Activated naive CD8-positive, alpha-beta T cell (primary cell): ENCODE measurements around the gene EIF4A2.

Experiments
- H3K27ac Mint-ChIP-seq: one replicate; pipeline ENCODE4 v1.8.0; 2021; ENCODE audit warnings: mixed read lengths
- H3K27me3 Mint-ChIP-seq: one replicate; pipeline ENCODE4 v1.8.0; 2021; ENCODE audit warnings: mixed read lengths
- H3K36me3 Mint-ChIP-seq: one replicate; pipeline ENCODE4 v1.8.0; 2021; ENCODE audit warnings: mixed read lengths
- H3K4me1 Mint-ChIP-seq: one replicate; pipeline ENCODE4 v1.8.0; 2021; ENCODE audit warnings: low read depth, mixed read lengths
- H3K4me3 Mint-ChIP-seq: one replicate; pipeline ENCODE4 v1.8.0; 2021; ENCODE audit warnings: mild to moderate bottlenecking, mixed read lengths
- H3K9me3 Mint-ChIP-seq: one replicate; pipeline ENCODE4 v1.8.0; 2021; ENCODE audit warnings: low read depth, mixed read lengths

Gene EIF4A2

DNA sequence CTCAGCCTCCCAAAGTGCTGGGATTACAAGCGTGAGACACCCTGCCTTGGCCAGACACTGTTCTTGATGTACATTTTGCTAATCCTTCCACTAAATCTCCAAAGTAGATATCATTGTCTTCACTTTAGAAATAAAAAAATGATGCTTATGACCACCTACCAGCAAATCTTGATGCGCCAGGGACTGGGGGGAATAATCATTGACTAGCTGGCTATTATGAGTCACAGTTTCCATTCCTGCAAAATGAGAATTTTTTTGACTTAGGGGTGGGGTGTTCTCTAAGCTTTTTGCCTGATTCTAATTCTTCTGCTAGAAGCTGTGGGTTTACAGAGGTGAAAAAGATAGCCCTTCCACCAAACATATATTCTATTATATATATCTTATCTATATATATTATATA lies 40.0 kb downstream of the EIF4A2 start:
- no peaks in the 10 kb centered on the region for H3K36me3 Mint-ChIP-seq
- H3K27me3 Mint-ChIP-seq = peaks cover 3% of the 10 kb centered on the region
- H3K9me3 Mint-ChIP-seq = no peaks in the 10 kb centered on the region
- peaks cover 19% of the 10 kb centered on the region for H3K4me1 Mint-ChIP-seq
- H3K4me3 Mint-ChIP-seq = no peak overlapping the region
- no peak overlapping the region for H3K27ac Mint-ChIP-seq

DNA sequence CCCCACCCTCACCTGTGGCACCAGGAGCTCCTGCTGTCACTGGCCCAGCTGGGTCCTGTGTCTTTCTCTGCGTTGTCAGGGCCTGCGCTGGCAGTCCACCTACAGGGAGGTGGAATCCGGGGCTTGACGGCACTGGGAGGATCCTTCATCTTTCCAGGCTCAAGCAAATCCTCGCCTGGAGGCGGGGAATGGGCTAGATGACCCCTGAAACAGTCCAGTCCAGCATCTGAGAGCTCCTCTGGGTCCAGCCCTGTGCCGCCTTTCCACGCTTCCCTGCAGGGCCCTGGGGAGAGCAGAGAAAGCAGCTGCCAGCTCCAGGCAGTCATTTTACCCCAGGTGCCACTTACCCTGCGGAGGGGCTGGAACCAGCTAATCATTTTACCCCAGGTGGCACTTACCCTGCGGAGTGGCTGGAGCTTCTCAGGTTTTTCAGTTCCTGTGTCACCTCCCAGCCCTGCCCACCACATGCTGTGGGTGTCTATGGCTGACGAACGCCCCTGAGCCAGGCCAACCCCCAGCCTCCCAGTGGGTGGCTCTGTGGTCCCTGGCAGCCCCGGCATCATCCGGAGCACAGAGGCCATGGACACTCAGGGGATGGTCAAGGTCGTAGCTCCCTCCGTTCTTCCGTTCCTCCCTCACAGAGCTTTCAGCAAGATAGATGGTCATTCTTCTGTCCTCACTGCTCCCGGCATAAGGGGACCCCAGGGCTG lies 41.2 kb downstream of the EIF4A2 start:
- Mint-ChIP-seq H3K4me1 (peaks cover 20% of the 10 kb centered on the region), H3K9me3 (no peaks in the 10 kb centered on the region), H3K4me3 (no peak overlapping the region), H3K27me3 (peaks cover 5% of the 10 kb centered on the region), H3K27ac (no peak overlapping the region), H3K36me3 (no peaks in the 10 kb centered on the region)

DNA sequence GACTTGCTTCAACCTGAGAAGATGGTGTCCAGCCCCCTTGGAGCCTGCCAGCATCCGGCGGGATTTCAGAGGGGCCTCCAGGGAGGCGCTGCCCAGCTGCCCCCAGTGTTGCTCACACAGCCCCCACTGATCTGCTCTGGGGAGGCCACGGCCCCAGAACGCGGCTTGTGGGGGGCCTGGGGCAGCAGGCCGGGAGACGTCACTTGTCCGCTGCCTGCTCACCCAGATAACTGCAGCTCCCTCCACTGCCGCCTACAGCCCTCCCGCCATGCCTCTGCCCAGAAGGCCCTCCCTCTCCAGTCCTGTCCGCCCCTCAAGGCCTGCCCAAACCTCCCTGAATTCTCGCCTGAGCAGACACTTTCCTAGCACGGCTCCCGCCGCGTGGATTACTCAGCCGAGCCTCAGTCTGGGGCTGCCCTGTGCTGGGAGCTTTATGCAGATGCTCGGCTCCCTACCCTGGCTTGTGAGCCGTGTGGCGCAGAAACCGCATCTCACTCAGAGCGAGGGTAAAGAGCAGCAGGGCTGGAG lies 42.0 kb downstream of the EIF4A2 start:
- H3K9me3 Mint-ChIP-seq = no peaks in the 10 kb centered on the region
- peak overlapping the region; percentile 91 for H3K4me3 Mint-ChIP-seq
- H3K36me3 Mint-ChIP-seq = no peaks in the 10 kb centered on the region
- peak overlapping the region; percentile 90 for H3K27ac Mint-ChIP-seq
- peaks cover 20% of the 10 kb centered on the region for H3K4me1 Mint-ChIP-seq
- H3K27me3 Mint-ChIP-seq = peaks cover 12% of the 10 kb centered on the region

DNA sequence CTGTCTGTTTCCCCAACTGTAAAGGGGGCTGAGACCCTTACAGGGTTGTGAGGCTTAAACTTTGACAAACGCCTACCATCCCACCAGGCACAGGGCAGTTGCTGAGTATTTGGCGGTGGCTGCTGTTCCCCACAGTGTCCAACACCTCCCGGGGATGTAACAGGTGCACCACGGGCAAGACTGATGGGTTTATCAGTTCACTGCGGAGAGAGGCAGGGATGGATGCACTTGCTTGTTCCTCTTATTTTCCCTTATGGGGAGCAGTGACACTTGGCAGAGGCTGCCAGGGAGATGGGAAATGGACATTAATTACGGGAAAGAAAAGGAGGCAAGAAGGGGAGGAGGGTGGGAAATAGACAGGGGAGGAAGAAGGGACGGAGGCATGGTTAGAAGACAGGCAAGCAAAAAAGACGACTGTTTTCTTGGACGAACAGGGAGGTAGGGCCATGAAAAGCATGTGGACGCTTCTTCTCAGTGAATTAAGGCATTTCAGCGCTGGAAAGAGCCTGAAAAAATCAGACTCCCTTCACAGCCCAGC lies 42.6 kb downstream of the EIF4A2 start:
- H3K4me1 Mint-ChIP-seq = peaks cover 20% of the 10 kb centered on the region
- peaks cover 16% of the 10 kb centered on the region for H3K27me3 Mint-ChIP-seq
- peak overlapping the region; percentile 90 for H3K27ac Mint-ChIP-seq
- peak overlapping the region; percentile 91 for H3K4me3 Mint-ChIP-seq
- H3K36me3 Mint-ChIP-seq = no peaks in the 10 kb centered on the region
- no peaks in the 10 kb centered on the region for H3K9me3 Mint-ChIP-seq

DNA sequence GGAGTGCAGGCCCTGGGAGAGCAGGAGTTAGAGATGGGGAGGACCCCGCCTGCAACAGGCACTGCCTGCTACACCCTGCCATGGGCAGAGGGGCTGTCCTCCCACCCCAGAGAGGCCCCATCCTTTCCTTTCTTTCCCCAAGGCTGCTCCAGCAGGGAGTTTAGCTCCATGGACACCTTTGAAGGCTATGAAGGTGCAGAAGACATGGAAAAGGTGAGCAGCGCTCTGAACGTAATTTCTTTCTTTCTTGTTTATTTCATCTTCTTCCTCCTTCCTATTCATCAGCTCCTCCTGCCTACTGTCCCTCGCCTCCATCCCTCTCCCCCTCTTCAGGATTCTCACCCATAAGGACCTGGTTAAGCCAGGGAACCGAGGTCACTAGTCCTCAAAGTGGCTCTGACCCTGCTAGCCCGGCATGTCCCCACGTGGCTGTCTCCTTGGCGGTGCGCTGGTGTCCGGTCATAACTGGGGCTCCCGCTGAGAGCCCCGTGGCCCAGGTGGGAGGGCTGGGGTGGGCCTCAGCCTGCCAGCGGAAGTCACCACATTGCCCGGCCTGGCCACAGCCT lies 43.1 kb downstream of the EIF4A2 start:
- H3K36me3 Mint-ChIP-seq = no peaks in the 10 kb centered on the region
- H3K27me3 Mint-ChIP-seq = peaks cover 17% of the 10 kb centered on the region
- H3K9me3 Mint-ChIP-seq = no peaks in the 10 kb centered on the region
- H3K4me1 Mint-ChIP-seq = peaks cover 20% of the 10 kb centered on the region
- peak overlapping the region; percentile 91 for H3K4me3 Mint-ChIP-seq
- peak overlapping the region; percentile 90 for H3K27ac Mint-ChIP-seq

DNA sequence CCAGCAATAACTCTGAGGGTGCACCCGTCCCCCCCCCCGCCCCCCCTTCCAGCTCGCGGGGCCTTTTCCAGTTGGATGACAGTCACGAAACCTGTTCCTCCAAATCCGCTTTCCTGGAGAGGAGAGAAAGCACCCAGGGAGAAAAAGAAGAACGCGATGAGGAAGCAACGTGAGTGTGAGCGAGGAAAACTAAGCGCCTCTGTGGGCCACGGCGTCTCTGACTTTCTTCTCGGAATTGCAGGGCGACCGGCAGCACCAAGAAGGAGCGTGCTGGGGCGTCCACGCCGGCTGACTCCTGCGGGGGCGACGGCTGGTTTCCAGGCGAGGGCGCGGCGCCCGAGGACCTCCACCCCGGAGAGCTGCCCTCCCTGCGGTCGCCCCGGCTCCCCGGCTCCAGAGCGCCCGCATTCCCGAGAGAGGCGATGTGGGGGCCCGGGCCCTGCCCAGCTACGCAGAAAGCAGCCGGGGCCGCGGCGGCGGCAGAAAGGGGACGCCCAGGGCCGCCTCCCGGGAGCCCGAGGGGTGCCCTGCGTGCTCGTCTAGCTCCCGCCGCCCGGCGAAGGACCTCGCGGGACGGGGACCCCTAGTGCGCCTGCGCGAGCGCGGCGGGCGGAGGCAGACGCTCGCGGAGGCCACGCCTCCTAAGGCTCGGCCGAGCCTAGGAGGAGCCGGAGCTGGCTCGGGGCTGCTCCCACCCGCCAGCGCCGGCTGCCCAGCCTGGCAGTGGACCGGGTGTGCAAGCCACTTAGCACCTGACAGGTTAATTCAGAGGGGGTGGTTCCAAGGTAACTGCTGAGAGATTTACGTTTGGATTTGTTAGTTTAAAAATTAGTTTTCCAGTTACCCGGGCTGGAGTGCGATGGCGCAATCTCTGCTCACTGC lies 43.8 kb downstream of the EIF4A2 start:
- Mint-ChIP-seq H3K36me3 (no peaks in the 10 kb centered on the region), H3K4me3 (peak overlapping the region; percentile 91), H3K27ac (peak overlapping the region; percentile 46), H3K27me3 (peaks cover 21% of the 10 kb centered on the region), H3K9me3 (no peaks in the 10 kb centered on the region), H3K4me1 (peaks cover 20% of the 10 kb centered on the region)

DNA sequence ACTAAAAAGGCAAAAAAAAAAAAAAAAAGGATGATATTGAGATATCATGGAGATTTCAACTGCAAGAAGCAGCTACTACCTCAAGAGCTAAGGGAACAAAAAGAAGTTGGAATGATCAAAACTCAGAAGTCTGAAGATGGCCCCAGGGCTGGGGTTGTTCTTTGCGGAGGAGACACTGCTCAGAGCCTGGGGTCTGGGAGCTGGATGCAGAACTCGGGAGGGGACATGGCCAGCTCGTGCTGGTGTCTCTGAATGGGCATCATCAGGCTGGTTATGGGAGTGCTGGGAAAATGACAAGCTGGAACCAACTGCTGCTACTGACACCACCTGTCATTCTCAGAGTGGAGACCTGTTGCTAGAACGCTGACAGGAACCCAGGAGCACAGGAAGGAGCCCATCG lies 45.0 kb downstream of the EIF4A2 start:
- H3K27me3 Mint-ChIP-seq = peaks cover 21% of the 10 kb centered on the region
- peaks cover 19% of the 10 kb centered on the region for H3K4me1 Mint-ChIP-seq
- no peaks in the 10 kb centered on the region for H3K36me3 Mint-ChIP-seq
- H3K27ac Mint-ChIP-seq = no peak overlapping the region
- no peak overlapping the region for H3K4me3 Mint-ChIP-seq
- H3K9me3 Mint-ChIP-seq = no peaks in the 10 kb centered on the region

DNA sequence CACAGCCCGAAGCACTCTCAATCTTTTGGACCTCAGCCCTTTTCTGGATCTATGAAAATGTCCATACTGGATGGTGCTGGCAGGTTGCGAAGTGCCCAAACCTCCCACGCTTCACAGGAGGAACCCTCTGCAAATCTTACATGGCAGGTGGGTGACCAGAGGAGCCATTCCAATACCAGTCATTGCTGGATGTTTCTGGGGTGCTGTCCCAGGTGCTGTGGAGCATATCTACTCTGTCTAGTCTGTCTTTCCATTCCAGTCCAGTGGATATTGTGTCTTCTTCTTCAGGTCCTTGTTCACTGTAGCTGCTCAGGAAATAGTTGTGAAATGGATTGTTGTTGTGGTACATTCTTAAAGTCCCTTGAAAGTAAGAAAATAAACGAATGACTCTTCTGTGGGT lies 48.4 kb downstream of the EIF4A2 start:
- H3K4me3 Mint-ChIP-seq = no peak overlapping the region
- peaks cover 3% of the 10 kb centered on the region for H3K9me3 Mint-ChIP-seq
- H3K27ac Mint-ChIP-seq = no peak overlapping the region
- no peaks in the 10 kb centered on the region for H3K36me3 Mint-ChIP-seq
- peaks cover 5% of the 10 kb centered on the region for H3K4me1 Mint-ChIP-seq
- peaks cover 22% of the 10 kb centered on the region for H3K27me3 Mint-ChIP-seq

DNA sequence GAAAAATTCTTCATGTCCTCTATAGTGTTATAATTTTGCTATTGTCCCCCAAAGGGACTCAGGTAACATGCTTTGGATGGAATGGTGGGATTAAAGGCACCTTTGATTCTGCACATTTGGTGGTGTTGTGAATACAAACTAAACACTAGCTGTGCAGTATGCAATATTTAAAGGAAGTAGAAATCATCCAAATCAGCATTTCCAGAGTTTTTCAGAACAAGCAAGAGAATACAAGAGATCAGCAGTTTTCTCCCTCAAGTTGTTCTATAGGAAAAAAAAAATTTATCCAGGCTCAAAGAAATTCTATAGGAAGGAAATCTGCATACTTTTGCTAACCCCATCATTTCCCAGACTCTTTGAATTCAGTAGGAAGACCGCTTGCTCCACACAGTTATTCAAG lies 48.9 kb downstream of the EIF4A2 start:
- Mint-ChIP-seq H3K27ac (no peak overlapping the region), H3K4me3 (no peak overlapping the region), H3K9me3 (peaks cover 3% of the 10 kb centered on the region), H3K4me1 (peaks cover 5% of the 10 kb centered on the region), H3K27me3 (peaks cover 22% of the 10 kb centered on the region), H3K36me3 (no peaks in the 10 kb centered on the region)
